ENCODE data around the gene ECE1. TPM values are rescaled to one million over a fixed set of nuclear protein-coding genes. Genes with fewer than 3 reads are reported as not detected.

Gene ECE1
- total and polyA plus RNA-seq, 2 experiments from 2014 or later: 42.4 to 59.1 TPM

DNA sequence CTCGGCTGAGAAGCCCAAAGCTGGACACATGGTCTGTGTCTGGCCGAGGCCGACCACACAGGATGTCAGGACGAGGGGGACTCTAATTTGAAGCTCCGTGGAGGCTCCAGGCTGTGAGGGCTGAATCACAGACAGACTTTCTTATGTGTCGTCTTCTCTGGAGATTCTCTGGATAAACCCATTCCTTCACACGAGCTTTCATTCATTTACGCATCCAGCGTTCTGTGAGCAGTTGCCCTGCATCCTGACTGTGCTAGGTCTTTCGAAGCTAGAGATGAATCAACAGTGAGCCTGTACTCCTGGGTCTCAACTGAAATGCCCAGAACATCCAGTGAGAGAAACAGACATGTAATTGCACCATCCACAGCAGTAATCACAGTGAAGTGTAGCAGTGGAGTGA is 49.6 kb downstream of the ECE1 start:
- no peak for TF ChIP-seq CTCF (IDR thresholded peaks at IDR 0.05; ENCODE audit: low read depth, low read length)
- no peak overlapping the region for H3K4me3 ChIP-seq
- no peaks in the 10 kb centered on the region for H3K27me3 ChIP-seq
- no peak for DNase-seq (ENCODE audit: low read depth in 1 of 2, low spot score in 1 of 2)
- H3K36me3 ChIP-seq: no peaks in the 10 kb centered on the region
- H3K27ac ChIP-seq: no peak overlapping the region
- no peaks in the 10 kb centered on the region for H3K9me3 ChIP-seq (ENCODE audit: low read depth)
- peaks cover 13% of the 10 kb centered on the region for H3K4me1 ChIP-seq (ENCODE audit: low read depth)

GRCh38 chr1:21239221-21239620 is 51.0 kb downstream of the ECE1 start:
- TF ChIP-seq CTCF (IDR thresholded peaks at IDR 0.05; ENCODE audit: low read depth, low read length): no peak
- H3K36me3 ChIP-seq: no peaks in the 10 kb centered on the region
- H3K27ac ChIP-seq: no peak overlapping the region
- H3K9me3 ChIP-seq (ENCODE audit: low read depth): no peaks in the 10 kb centered on the region
- H3K27me3 ChIP-seq: no peaks in the 10 kb centered on the region
- DNase-seq (ENCODE audit: low read depth in 1 of 2, low spot score in 1 of 2): no peak
- no peak overlapping the region for H3K4me3 ChIP-seq
- peaks cover 13% of the 10 kb centered on the region for H3K4me1 ChIP-seq (ENCODE audit: low read depth)

- peaks cover 2% of the 10 kb centered on the region for H3K36me3 ChIP-seq
- H3K9me3 ChIP-seq (ENCODE audit: low read depth): no peaks in the 10 kb centered on the region
- H3K27me3 ChIP-seq: no peaks in the 10 kb centered on the region
- no peak for DNase-seq (ENCODE audit: low read depth in 1 of 2, low spot score in 1 of 2)
- H3K4me3 ChIP-seq: no peak overlapping the region
- no peak for TF ChIP-seq CTCF (IDR thresholded peaks at IDR 0.05; ENCODE audit: low read depth, low read length)
- peak overlapping the region; percentile 22 for H3K27ac ChIP-seq
- peaks cover 13% of the 10 kb centered on the region for H3K4me1 ChIP-seq (ENCODE audit: low read depth)
These were observed 52.0 kb downstream of the ECE1 start for GRCh38 chr1:21238141-21238800.

- Histone ChIP-seq H3K27ac (peak overlapping the region; percentile 22), H3K4me1 (ENCODE audit: low read depth) (peaks cover 13% of the 10 kb centered on the region), H3K4me3 (no peak overlapping the region), H3K27me3 (no peaks in the 10 kb centered on the region), H3K9me3 (ENCODE audit: low read depth) (no peaks in the 10 kb centered on the region), H3K36me3 (peaks cover 3% of the 10 kb centered on the region)
- DNase-seq (ENCODE audit: low read depth in 1 of 2, low spot score in 1 of 2): peak in 1 of 2 donors; percentile 59
- TF ChIP-seq CTCF (IDR thresholded peaks at IDR 0.05; ENCODE audit: low read depth, low read length): no peak
These were observed 52.7 kb downstream of the ECE1 start for GRCh38 chr1:21237446-21238088.

GRCh38 chr1:21236178-21236577 is 54.1 kb downstream of the ECE1 start:
- Histone ChIP-seq H3K4me3 (no peak overlapping the region), H3K27me3 (no peaks in the 10 kb centered on the region), H3K36me3 (peaks cover 5% of the 10 kb centered on the region), H3K4me1 (ENCODE audit: low read depth) (peaks cover 13% of the 10 kb centered on the region), H3K9me3 (ENCODE audit: low read depth) (no peaks in the 10 kb centered on the region), H3K27ac (no peak overlapping the region)
- no peak for DNase-seq (ENCODE audit: low read depth in 1 of 2, low spot score in 1 of 2)
- no peak for TF ChIP-seq CTCF (IDR thresholded peaks at IDR 0.05; ENCODE audit: low read depth, low read length)

Data from cardiac muscle cell (in vitro differentiated cells and primary cell).